Ascending aorta (tissue), 2 donors: ENCODE data around the gene C10orf53. TPM values are rescaled to one million over a fixed set of nuclear protein-coding genes. Genes with fewer than 3 reads are reported as not detected.
"Not testable (repeated sequence)": the region's sequence is repeated elsewhere in the genome, so short reads cannot be mapped to it uniquely, and the experiment has no call there.

Experiments used
- DNase-seq, 2 donors: peaks; one replicate each; pipeline ENCODE4 v3.0.0-alpha.2; 2019; ENCODE audit warnings: low spot score in 2 of 2
- H3K27ac ChIP-seq, 2 donors: fragments of 200-600 bp; sonication (generic); one replicate each; pipeline ENCODE4 v1.5.1; 2016 to 2017; ENCODE audit warnings: mild to moderate bottlenecking in 1 of 2
- H3K27me3 ChIP-seq: fragments of 200-600 bp; sonication (generic); one replicate; pipeline ENCODE4 v1.5.1; 2017
- H3K36me3 ChIP-seq, 2 donors: fragments of 200-600 bp; sonication (generic); one replicate each; pipeline ENCODE4 v1.5.1; 2016
- H3K4me1 ChIP-seq, 2 donors: fragments of 200-600 bp; sonication (generic); one replicate each; pipeline ENCODE4 v1.5.1; 2016 to 2017; ENCODE audit warnings: mild to moderate bottlenecking in 1 of 2
- H3K4me3 ChIP-seq, 2 donors: fragments of 200-600 bp; sonication (generic); one replicate each; pipeline ENCODE4 v1.5.1; 2016 to 2017; ENCODE audit warnings: mild to moderate bottlenecking in 1 of 2
- H3K9me3 ChIP-seq, 2 donors: fragments of 200-600 bp; sonication (generic); one replicate each; pipeline ENCODE4 v1.5.1; 2016
- intact Hi-C: fragments of 100-400 bp; cut with DNase I; formaldehyde crosslinking; loops from one replicate; pipeline ENCODE4 v1.15.1; 2023
- total RNA-seq: library from RNA; depleted of rRNA; stranded (reverse); fragments of >200 nt; gene quantifications from one replicate; pipeline ENCODE4 v1.1.0, GENCODE V29; 2016
- TF ChIP-seq, protein P1 (sequence below), 3 experiments: fragments of 200-600 bp in 2 of 3; fragments of 450-650 bp in 1 of 3; sonication (generic) in 2 of 3; IDR thresholded peaks; one replicate each; pipeline ENCODE4 v1.5.1; 2016 to 2019; ENCODE audit warnings: antibody characterized with exemption in 3 of 3, mild to moderate bottlenecking in 1 of 3, moderate library complexity in 1 of 3

C10orf53 gene
- total RNA-seq, 1 donor from 2014 or later: not detected

DNA sequence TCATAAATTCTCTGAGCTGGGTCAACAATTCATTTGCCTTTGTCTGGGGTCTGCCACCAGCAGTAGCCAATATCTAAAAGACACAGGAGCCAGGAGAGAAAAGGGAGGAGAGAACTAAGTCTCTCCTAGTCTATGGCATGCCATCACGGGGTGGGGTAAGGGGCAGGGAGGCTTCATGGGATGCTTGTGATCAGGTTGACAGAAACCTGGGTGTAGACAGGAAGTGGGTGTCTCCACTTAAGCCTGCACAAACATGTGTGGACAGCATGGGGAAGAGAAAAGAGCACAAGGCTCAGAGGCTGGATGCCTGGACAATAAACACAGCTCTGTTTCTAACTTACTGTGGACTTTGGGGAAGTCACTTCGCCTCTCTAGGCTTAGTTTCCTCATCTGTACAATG lies 11.5 kb upstream of the C10orf53 start:
- DNase-seq: no peak
- TF ChIP-seq, protein P1, sequence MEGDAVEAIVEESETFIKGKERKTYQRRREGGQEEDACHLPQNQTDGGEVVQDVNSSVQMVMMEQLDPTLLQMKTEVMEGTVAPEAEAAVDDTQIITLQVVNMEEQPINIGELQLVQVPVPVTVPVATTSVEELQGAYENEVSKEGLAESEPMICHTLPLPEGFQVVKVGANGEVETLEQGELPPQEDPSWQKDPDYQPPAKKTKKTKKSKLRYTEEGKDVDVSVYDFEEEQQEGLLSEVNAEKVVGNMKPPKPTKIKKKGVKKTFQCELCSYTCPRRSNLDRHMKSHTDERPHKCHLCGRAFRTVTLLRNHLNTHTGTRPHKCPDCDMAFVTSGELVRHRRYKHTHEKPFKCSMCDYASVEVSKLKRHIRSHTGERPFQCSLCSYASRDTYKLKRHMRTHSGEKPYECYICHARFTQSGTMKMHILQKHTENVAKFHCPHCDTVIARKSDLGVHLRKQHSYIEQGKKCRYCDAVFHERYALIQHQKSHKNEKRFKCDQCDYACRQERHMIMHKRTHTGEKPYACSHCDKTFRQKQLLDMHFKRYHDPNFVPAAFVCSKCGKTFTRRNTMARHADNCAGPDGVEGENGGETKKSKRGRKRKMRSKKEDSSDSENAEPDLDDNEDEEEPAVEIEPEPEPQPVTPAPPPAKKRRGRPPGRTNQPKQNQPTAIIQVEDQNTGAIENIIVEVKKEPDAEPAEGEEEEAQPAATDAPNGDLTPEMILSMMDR (IDR thresholded peaks at IDR 0.05): no peak
- no peak overlapping the region for H3K27ac ChIP-seq
- H3K36me3 ChIP-seq: no peaks in the 10 kb centered on the region
- H3K9me3 ChIP-seq: no peaks in the 10 kb centered on the region
- H3K4me3 ChIP-seq: no peak overlapping the region
- H3K4me1 ChIP-seq: no peaks in the 10 kb centered on the region
- no peaks in the 10 kb centered on the region for H3K27me3 ChIP-seq
- intact Hi-C loops: no loop called here

DNA sequence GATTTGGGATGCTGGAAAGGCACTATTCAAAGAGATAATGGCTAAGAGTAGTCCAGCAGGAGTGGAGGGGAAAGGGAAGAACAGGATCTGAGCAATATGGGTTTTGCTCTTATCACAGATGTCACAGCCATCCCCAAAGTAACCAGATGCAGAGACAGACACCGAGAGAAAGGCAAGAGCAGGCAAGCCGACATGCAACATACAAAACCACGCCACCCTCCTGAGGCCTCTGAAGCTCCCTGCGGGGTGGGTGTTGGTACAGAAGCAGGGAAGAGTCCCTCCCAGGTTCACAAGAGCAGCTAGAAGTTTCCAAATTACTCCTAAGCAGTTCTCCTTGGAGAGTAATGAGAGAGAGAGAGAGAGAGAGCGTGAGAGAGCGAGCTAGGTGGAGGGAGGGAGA lies 10.8 kb upstream of the C10orf53 start:
- H3K9me3 ChIP-seq: no peaks in the 10 kb centered on the region
- H3K36me3 ChIP-seq: no peaks in the 10 kb centered on the region
- DNase-seq: no peak
- H3K4me3 ChIP-seq: no peak overlapping the region
- no peak overlapping the region for H3K27ac ChIP-seq
- H3K4me1 ChIP-seq: no peaks in the 10 kb centered on the region
- TF ChIP-seq, protein P1 (IDR thresholded peaks at IDR 0.05): no peak
- no peaks in the 10 kb centered on the region for H3K27me3 ChIP-seq
- intact Hi-C loops: no loop called here

DNA sequence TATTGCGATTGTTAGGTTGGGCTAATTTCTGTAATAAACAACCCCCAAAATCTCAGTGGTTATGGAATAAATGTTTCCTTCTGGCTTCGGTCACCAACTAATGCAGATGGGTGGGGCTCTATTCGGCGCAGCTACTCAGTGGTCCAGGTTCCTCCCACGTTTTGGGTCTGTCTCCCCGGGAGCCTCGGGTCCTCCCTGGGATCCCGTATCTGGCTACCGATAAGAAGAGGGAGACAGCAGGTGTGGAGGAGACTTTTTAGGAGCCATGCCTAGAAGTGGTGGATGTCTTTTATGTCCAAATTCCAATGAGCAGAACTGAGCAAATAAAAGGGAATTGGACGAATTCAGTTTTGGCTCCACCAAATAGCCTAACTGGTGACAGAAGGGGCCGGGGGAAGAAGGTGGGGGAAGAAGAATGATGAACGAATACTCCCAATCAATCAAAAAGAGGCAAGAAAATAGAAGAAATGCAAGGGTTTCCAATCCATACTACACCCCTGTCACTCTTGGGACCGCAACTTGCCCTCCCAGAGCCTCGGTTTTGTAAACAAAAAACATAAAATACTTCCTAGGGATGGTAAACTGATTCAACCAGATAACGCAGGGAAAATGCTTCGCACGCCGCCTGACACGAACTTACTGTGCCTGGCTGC lies 498 bp upstream of the C10orf53 start:
- TF ChIP-seq, protein P1 (IDR thresholded peaks at IDR 0.05): no peak
- no peaks in the 10 kb centered on the region for H3K27me3 ChIP-seq
- no peak overlapping the region for H3K27ac ChIP-seq
- no peaks in the 10 kb centered on the region for H3K36me3 ChIP-seq
- H3K4me3 ChIP-seq: no peak overlapping the region
- H3K4me1 ChIP-seq: no peaks in the 10 kb centered on the region
- intact Hi-C loops: no loop called here
- peaks cover 0 to 5% of the 10 kb centered on the region in 2 donors for H3K9me3 ChIP-seq
- no peak for DNase-seq

DNA sequence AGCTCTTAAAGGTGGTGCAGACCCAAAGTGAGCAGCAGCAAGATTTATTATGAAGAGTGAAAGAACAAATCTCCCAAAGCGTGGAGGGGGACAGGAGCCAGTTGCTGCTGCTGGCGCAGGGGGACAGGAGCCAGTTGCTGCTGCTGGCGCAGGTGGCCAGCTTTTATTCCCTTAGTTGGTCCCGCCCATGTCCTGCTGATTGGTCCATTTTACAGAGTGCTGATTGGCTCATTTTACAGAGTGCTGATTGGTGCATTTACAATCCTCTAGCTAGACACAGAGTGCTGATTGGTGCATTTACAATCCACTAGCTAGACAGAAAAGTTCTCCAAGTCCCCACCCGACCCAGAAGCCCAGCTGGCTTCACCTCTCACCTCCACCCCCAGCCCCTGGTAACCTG lies 3.0 kb downstream of the C10orf53 start:
- DNase-seq, H3K27ac ChIP-seq, H3K4me1 ChIP-seq, intact Hi-C loops, H3K27me3 ChIP-seq, H3K9me3 ChIP-seq, H3K36me3 ChIP-seq, H3K4me3 ChIP-seq: not testable (repeated sequence)

DNA sequence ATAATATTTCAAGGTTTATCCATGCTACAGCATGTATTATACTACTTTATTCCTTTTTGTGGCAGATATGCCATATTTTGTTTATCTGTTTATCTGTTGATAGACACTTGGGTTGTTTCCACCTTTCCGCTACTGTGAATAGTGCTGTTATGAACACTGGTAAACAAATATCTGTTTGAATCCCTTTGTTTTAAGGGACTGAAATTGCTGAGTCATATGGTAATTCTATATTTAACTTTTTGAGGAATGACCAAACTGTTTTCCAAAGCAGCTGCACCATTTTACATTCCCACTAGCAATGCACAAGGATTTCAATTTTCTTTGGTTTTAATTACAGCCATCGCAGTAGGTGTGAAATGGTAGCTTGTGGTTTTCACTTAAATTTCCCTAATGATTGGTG lies 3.4 kb downstream of the C10orf53 start:
- intact Hi-C loops: no loop called here
- Histone ChIP-seq H3K4me1 (no peaks in the 10 kb centered on the region), H3K36me3 (no peaks in the 10 kb centered on the region), H3K27me3 (no peaks in the 10 kb centered on the region), H3K9me3 (peaks cover 0 to 5% of the 10 kb centered on the region in 2 donors), H3K27ac (no peak overlapping the region), H3K4me3 (no peak overlapping the region)
- DNase-seq: no peak
- TF ChIP-seq, protein P1 (IDR thresholded peaks at IDR 0.05): no peak

DNA sequence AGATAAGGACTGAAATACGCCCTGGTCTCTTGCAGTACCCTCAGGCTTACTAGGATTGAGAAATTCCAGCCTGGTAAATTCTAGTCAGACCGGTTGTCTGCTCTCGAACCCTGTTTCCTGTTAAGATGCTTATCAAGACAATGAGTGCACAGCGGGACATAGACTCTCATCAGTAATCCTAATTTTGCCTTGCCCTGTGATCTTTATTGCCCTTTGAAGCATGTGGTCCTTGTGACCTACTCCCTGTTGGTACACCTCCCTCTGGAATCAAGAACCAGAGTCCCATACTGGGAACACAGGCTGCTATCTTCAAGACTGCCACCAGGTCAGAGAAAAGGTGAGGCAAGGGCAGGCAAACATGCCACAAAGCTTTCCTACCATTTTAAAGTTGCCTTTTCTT lies 7.2 kb downstream of the C10orf53 start:
- intact Hi-C loops: no loop called here
- Histone ChIP-seq H3K36me3 (no peaks in the 10 kb centered on the region), H3K9me3 (no peaks in the 10 kb centered on the region), H3K4me3 (no peak overlapping the region), H3K27ac (no peak overlapping the region), H3K27me3 (no peaks in the 10 kb centered on the region), H3K4me1 (no peaks in the 10 kb centered on the region)
- TF ChIP-seq, protein P1 (IDR thresholded peaks at IDR 0.05): no peak
- DNase-seq: no peak
